BJ (cell line): ENCODE results near the gene AMZ1. TPM values are rescaled to one million over a fixed set of nuclear protein-coding genes. Genes with fewer than 3 reads are reported as not detected.

ENCODE experiments used
- CTCF ChIA-PET: fragments of 350-600 bp; formaldehyde crosslinking; extraction: SDS; loops from one replicate; lab custom pipeline; 2021; ENCODE audit warnings: antibody characterized with exemption, inconsistent platforms; lab: Yijun Ruan, JAX
- POLR2A ChIA-PET: fragments of 300-600 bp; sonication (Branson Sonifier 250); formaldehyde crosslinking; extraction: SDS; loops from one replicate; lab custom pipeline; 2021; ENCODE audit warnings: antibody characterized with exemption; lab: Charles Lee
- DNase-seq: peaks from one replicate; pipeline ENCODE4 v3.0.0-alpha.2; 2011; ENCODE audit warnings: low read depth
- H3K27me3 ChIP-seq: 2 replicates; pipeline ENCODE4 v1.6.0; 2011; ENCODE audit warnings: low read length; ENCODE audit not compliant: control insufficient read depth, insufficient read depth
- H3K36me3 ChIP-seq: 2 replicates; pipeline ENCODE4 v1.5.1; 2011; ENCODE audit warnings: low read length; ENCODE audit not compliant: control insufficient read depth, insufficient read depth
- H3K4me3 ChIP-seq: 2 replicates; pipeline ENCODE4 v1.5.1; 2011; ENCODE audit warnings: low read depth, mild to moderate bottlenecking, control low read depth, low read length
- CTCF ChIP-seq: IDR thresholded peaks from 2 replicates; pipeline ENCODE4 v1.5.1; 2011; ENCODE audit warnings: low read depth, mild to moderate bottlenecking, control low read depth, inconsistent platforms, low read length, moderate library complexity; ENCODE audit not compliant: insufficient read depth
- polyA plus RNA-seq: library from polyadenylated mRNA; depleted of rRNA; stranded (reverse); fragments of >200 nt; gene quantifications from 2 replicates; pipeline ENCODE4 v1.2.3, GENCODE V29; 2011

Gene AMZ1
- polyA plus RNA-seq, 1 experiment = 3.7 TPM

- no peaks in the 10 kb centered on the region for H3K27me3 ChIP-seq
- H3K4me3 ChIP-seq = no peak overlapping the region
- CTCF ChIA-PET = interaction anchor here (1.3 to 1.5 kb wide), 2 partner anchors 9 to 11 kb away, joined by 5 to 6 read pairs; no protein-coding TSS in a partner anchor
- H3K36me3 ChIP-seq = no peaks in the 10 kb centered on the region
- POLR2A ChIA-PET = no interaction called here
- TF ChIP-seq CTCF = no peak
- DNase-seq = no peak
These were observed 11.3 kb downstream of the AMZ1 start for GRCh38 chr7:2699289-2699620.

GRCh38 chr7:2700141-2700850, 12.3 kb downstream of the AMZ1 start:
- no peaks in the 10 kb centered on the region for H3K27me3 ChIP-seq
- no peak for DNase-seq
- H3K4me3 ChIP-seq = no peak overlapping the region
- POLR2A ChIA-PET = no interaction called here
- H3K36me3 ChIP-seq = no peaks in the 10 kb centered on the region
- CTCF ChIA-PET = interaction anchor here (0.6 kb wide), 1 partner anchor 19 kb away, joined by 3 read pairs; no protein-coding TSS in a partner anchor
- TF ChIP-seq CTCF = no peak

- peaks cover under 1% of the 10 kb centered on the region; the same call in 1 of the 2 replicates for H3K36me3 ChIP-seq
- TF ChIP-seq CTCF = no peak
- POLR2A ChIA-PET = no interaction called here
- no peaks in the 10 kb centered on the region for H3K27me3 ChIP-seq
- DNase-seq = no peak
- no peak overlapping the region for H3K4me3 ChIP-seq
- CTCF ChIA-PET = interaction anchor here (1.5 kb wide), 1 partner anchor 9 kb away, joined by 7 read pairs; no protein-coding TSS in a partner anchor
These were observed 13.4 kb downstream of the AMZ1 start for GRCh38 chr7:2701424-2701823.

- no peaks in the 10 kb centered on the region for H3K27me3 ChIP-seq
- H3K4me3 ChIP-seq = no peak overlapping the region
- POLR2A ChIA-PET = no interaction called here
- CTCF ChIA-PET = interaction anchor here (0.8 to 1.5 kb wide), 2 partner anchors 8 to 17 kb away, joined by 3 to 7 read pairs; no protein-coding TSS in a partner anchor
- DNase-seq = no peak
- peaks cover 1% of the 10 kb centered on the region; the same call in 1 of the 2 replicates for H3K36me3 ChIP-seq
- TF ChIP-seq CTCF = no peak
These were observed 14.0 kb downstream of the AMZ1 start for GRCh38 chr7:2701832-2702593.

- Histone ChIP-seq H3K4me3 (no peak overlapping the region), H3K27me3 (no peaks in the 10 kb centered on the region), H3K36me3 (peaks cover 1% of the 10 kb centered on the region; the same call in 1 of the 2 replicates)
- ChIA-PET CTCF (interaction anchor here (0.8 kb wide), 1 partner anchor 16 kb away, joined by 3 read pairs; no protein-coding TSS in a partner anchor), POLR2A (no interaction called here)
- no peak for DNase-seq
- no peak for TF ChIP-seq CTCF
These were observed 14.6 kb downstream of the AMZ1 start for GRCh38 chr7:2702594-2702957.
